Upper lobe of right lung (tissue), 1 donor: Measurements from ENCODE around the gene NQO2. TPM values are rescaled to one million over a fixed set of nuclear protein-coding genes. Genes with fewer than 3 reads are reported as not detected.

Source experiments
- ATAC-seq: fragments of 200-7000 bp; cut with Tn5 transposase; one replicate; pipeline ENCODE4 v1.9.1; 2020; ENCODE audit warnings: mild to moderate bottlenecking, moderate library complexity
- DNase-seq: peaks from one replicate; pipeline ENCODE4 v3.0.0-alpha.2; 2020
- H3K27ac ChIP-seq: fragments of 200-600 bp; one replicate; pipeline ENCODE4 v1.8.0; 2022
- H3K27me3 ChIP-seq: fragments of 200-600 bp; one replicate; pipeline ENCODE4 v1.8.0; 2022; ENCODE audit warnings: mild to moderate bottlenecking
- H3K36me3 ChIP-seq: fragments of 200-600 bp; one replicate; pipeline ENCODE4 v1.8.0; 2022
- H3K4me1 ChIP-seq: fragments of 200-600 bp; one replicate; pipeline ENCODE4 v1.8.0; 2022
- H3K4me3 ChIP-seq: fragments of 200-600 bp; one replicate; pipeline ENCODE4 v1.8.0; 2022; ENCODE audit warnings: mild to moderate bottlenecking
- H3K9me3 ChIP-seq: fragments of 200-600 bp; one replicate; pipeline ENCODE4 v1.8.0; 2022
- CTCF ChIP-seq: fragments of 200-600 bp; IDR thresholded peaks from one replicate; pipeline ENCODE4 v1.8.0; 2022; ENCODE audit warnings: antibody characterized with exemption
- intact Hi-C: fragments of 100-400 bp; cut with DNase I; formaldehyde crosslinking; loops from one replicate; pipeline ENCODE4 v1.11.0; 2022
- total RNA-seq: library from RNA; stranded (reverse); fragmentation: NEBNext Ultra II Directional; extraction: Animal tissue kit (Norgen Biotek cat#: 25700); gene quantifications from one replicate; pipeline ENCODE4 v1.2.1, GENCODE V29; 2021
- donor health status: DM: no; HTN: yes; CAD: no; lungs with severe emphysema.

NQO2 gene
- total RNA-seq, 1 donor from 2014 or later = 20.6 TPM

- Histone ChIP-seq H3K36me3 (no peaks in the 10 kb centered on the region), H3K9me3 (no peaks in the 10 kb centered on the region), H3K27ac (peak overlapping the region; percentile 97), H3K4me3 (peak overlapping the region; percentile 84), H3K4me1 (peaks cover 16% of the 10 kb centered on the region), H3K27me3 (no peaks in the 10 kb centered on the region)
- peak; percentile 81 for TF ChIP-seq CTCF
- intact Hi-C loops = no loop called here
- peak; percentile 95 for DNase-seq
- ATAC-seq = peak; percentile 91
These were observed 11.0 kb upstream of the NQO2 start for GRCh38 chr6:2988426-2989331.

GRCh38 chr6:2989332-2990247 lies 10.1 kb upstream of the NQO2 start:
- H3K4me3 ChIP-seq = peak overlapping the region; percentile 84
- no peaks in the 10 kb centered on the region for H3K27me3 ChIP-seq
- DNase-seq (peak; percentile 83), ATAC-seq (peak; percentile 73)
- TF ChIP-seq CTCF = no peak
- H3K4me1 ChIP-seq = peaks cover 16% of the 10 kb centered on the region
- H3K9me3 ChIP-seq = no peaks in the 10 kb centered on the region
- intact Hi-C loops = no loop called here
- H3K36me3 ChIP-seq = no peaks in the 10 kb centered on the region
- H3K27ac ChIP-seq = peak overlapping the region; percentile 97

- intact Hi-C loops = no loop called here
- DNase-seq = no peak
These were observed 9.3 kb upstream of the NQO2 start for GRCh38 chr6:2990248-2990931.

GRCh38 chr6:2990932-2991506 lies 8.7 kb upstream of the NQO2 start:
- no peak for ATAC-seq
- TF ChIP-seq CTCF = no peak
- Histone ChIP-seq H3K4me3 (peak overlapping the region; percentile 84), H3K27me3 (no peaks in the 10 kb centered on the region), H3K4me1 (peaks cover 16% of the 10 kb centered on the region), H3K9me3 (no peaks in the 10 kb centered on the region), H3K36me3 (no peaks in the 10 kb centered on the region), H3K27ac (peak overlapping the region; percentile 97)
- no peak for DNase-seq
- intact Hi-C loops = no loop called here

More at GRCh38 chr6:2990248-2990931, 9.3 kb upstream of the NQO2 start:
- peak overlapping the region; percentile 97 for H3K27ac ChIP-seq
- H3K4me3 ChIP-seq = peak overlapping the region; percentile 84
- H3K27me3 ChIP-seq = no peaks in the 10 kb centered on the region
- ATAC-seq = no peak
- no peaks in the 10 kb centered on the region for H3K36me3 ChIP-seq
- H3K4me1 ChIP-seq = peaks cover 16% of the 10 kb centered on the region
- H3K9me3 ChIP-seq = no peaks in the 10 kb centered on the region
- no peak for TF ChIP-seq CTCF
